Retinal pigment epithelial cell (primary cell): ENCODE measurements around the gene UTP14A.

Experiments used
- DNase-seq: peaks from one replicate; pipeline ENCODE4 v3.0.0-alpha.2; 2010; ENCODE audit warnings: low read depth
- H3K4me3 ChIP-seq: 2 replicates; pipeline ENCODE4 v1.5.1; 2011; ENCODE audit warnings: mild to moderate bottlenecking, low read length, control low read depth, moderate library complexity
- TF ChIP-seq, protein P1 (sequence below): conservative IDR thresholded peaks from 2 replicates; pipeline ENCODE4 v1.5.1; 2011; ENCODE audit warnings: low read depth, low read length, control low read depth, inconsistent platforms

UTP14A gene

DNA sequence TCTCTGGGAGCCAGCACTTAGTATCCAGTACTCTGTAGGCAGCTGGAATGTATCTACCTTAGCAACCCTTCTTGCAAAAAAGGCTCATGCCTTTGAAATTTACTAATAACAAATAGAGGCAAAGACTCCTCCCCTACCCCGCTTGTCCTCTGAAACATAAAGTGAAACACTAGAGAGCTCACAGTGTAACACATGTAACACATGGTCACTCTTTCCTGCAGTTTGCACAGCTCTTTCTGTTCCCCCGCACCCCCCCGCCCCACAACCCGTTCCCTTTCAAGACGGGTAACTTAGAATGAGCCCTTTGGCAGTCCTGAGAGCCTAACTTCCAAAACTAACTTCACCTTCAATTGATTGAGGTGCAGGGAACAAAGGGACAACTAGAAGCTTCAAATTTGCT, 70.5 kb downstream of the UTP14A start:
- no peak for DNase-seq
- no peak overlapping the region for H3K4me3 ChIP-seq
- TF ChIP-seq, protein P1, sequence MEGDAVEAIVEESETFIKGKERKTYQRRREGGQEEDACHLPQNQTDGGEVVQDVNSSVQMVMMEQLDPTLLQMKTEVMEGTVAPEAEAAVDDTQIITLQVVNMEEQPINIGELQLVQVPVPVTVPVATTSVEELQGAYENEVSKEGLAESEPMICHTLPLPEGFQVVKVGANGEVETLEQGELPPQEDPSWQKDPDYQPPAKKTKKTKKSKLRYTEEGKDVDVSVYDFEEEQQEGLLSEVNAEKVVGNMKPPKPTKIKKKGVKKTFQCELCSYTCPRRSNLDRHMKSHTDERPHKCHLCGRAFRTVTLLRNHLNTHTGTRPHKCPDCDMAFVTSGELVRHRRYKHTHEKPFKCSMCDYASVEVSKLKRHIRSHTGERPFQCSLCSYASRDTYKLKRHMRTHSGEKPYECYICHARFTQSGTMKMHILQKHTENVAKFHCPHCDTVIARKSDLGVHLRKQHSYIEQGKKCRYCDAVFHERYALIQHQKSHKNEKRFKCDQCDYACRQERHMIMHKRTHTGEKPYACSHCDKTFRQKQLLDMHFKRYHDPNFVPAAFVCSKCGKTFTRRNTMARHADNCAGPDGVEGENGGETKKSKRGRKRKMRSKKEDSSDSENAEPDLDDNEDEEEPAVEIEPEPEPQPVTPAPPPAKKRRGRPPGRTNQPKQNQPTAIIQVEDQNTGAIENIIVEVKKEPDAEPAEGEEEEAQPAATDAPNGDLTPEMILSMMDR, result no peak
